ENCODE measurements around the gene RHOG.

Gene RHOG

GRCh38 chr11:3783611-3784010, 57.1 kb downstream of the RHOG start:
- no peaks in the 10 kb centered on the region for H3K27me3 ChIP-seq (ENCODE audit: insufficient read depth, low read depth)
- peaks cover 6% of the 10 kb centered on the region for H3K4me1 ChIP-seq (ENCODE audit: low read depth, poor library complexity, severe bottlenecking)
- no peak overlapping the region for H3K4me3 ChIP-seq (IDR thresholded peaks at IDR 0.05; ENCODE audit: insufficient read depth, low read depth, low read length)
- no peak overlapping the region for H2AFZ ChIP-seq (ENCODE audit: low read depth)
- H3K27ac ChIP-seq, result no peak overlapping the region
- TF ChIP-seq CTCF (conservative IDR thresholded peaks at IDR 0.05; ENCODE audit: low read depth, low read length), result no peak
- no peak overlapping the region for H3K9ac ChIP-seq
- H3K79me2 ChIP-seq (ENCODE audit: insufficient read depth, low read depth), result peaks cover 92% of the 10 kb centered on the region
- H4K20me1 ChIP-seq (ENCODE audit: insufficient read depth), result peaks cover 16% of the 10 kb centered on the region; the same call in 1 of the 2 replicates
- H3K36me3 ChIP-seq (ENCODE audit: insufficient read depth), result peaks cover under 1% of the 10 kb centered on the region; the same call in 1 of the 2 replicates
- H3K4me2 ChIP-seq, result no peak overlapping the region

GRCh38 chr11:3782963-3783362, 57.8 kb downstream of the RHOG start:
- H3K4me3 ChIP-seq (IDR thresholded peaks at IDR 0.05; ENCODE audit: insufficient read depth, low read depth, low read length), result no peak overlapping the region
- H2AFZ ChIP-seq (ENCODE audit: low read depth), result no peak overlapping the region
- no peak overlapping the region for H3K27ac ChIP-seq
- no peak overlapping the region for H3K9ac ChIP-seq
- peaks cover 16% of the 10 kb centered on the region; the same call in 1 of the 2 replicates for H4K20me1 ChIP-seq (ENCODE audit: insufficient read depth)
- no peaks in the 10 kb centered on the region for H3K27me3 ChIP-seq (ENCODE audit: insufficient read depth, low read depth)
- no peak for TF ChIP-seq CTCF (conservative IDR thresholded peaks at IDR 0.05; ENCODE audit: low read depth, low read length)
- H3K4me1 ChIP-seq (ENCODE audit: low read depth, poor library complexity, severe bottlenecking), result peaks cover 6% of the 10 kb centered on the region
- peaks cover 7% of the 10 kb centered on the region; the same call in 1 of the 2 replicates for H3K36me3 ChIP-seq (ENCODE audit: insufficient read depth)
- no peak overlapping the region for H3K4me2 ChIP-seq
- H3K79me2 ChIP-seq (ENCODE audit: insufficient read depth, low read depth), result peaks cover 85% of the 10 kb centered on the region

- no peak for TF ChIP-seq CTCF (conservative IDR thresholded peaks at IDR 0.05; ENCODE audit: low read depth, low read length)
These were observed 59.3 kb downstream of the RHOG start for GRCh38 chr11:3781423-3781822.

More at GRCh38 chr11:3781423-3781822, 59.3 kb downstream of the RHOG start:
- H2AFZ ChIP-seq (ENCODE audit: low read depth), result no peak overlapping the region
- H3K79me2 ChIP-seq (ENCODE audit: insufficient read depth, low read depth), result peaks cover 70% of the 10 kb centered on the region
- no peak overlapping the region for H3K27ac ChIP-seq
- H3K9ac ChIP-seq, result no peak overlapping the region
- no peak overlapping the region for H3K4me3 ChIP-seq (IDR thresholded peaks at IDR 0.05; ENCODE audit: insufficient read depth, low read depth, low read length)
- peaks cover 6% of the 10 kb centered on the region for H3K4me1 ChIP-seq (ENCODE audit: low read depth, poor library complexity, severe bottlenecking)
- no peaks in the 10 kb centered on the region for H3K27me3 ChIP-seq (ENCODE audit: insufficient read depth, low read depth)
- H3K36me3 ChIP-seq (ENCODE audit: insufficient read depth), result peaks cover 10% of the 10 kb centered on the region; the same call in 1 of the 2 replicates
- H4K20me1 ChIP-seq (ENCODE audit: insufficient read depth), result peaks cover 4% of the 10 kb centered on the region; the same call in 1 of the 2 replicates
- no peak overlapping the region for H3K4me2 ChIP-seq

Data from KMS-11 (cell line).